NCI-H510A (cell line): Measurements from ENCODE around the gene TENT5C.
A peak's percentile ranks its signal among the peaks of the same experiment; 100 is the strongest.
"Not testable (repeated sequence)": the region's sequence is repeated elsewhere in the genome, so short reads cannot be mapped to it uniquely, and the experiment has no call there.

Experiments
- DNase-seq: peaks from one replicate; lab custom pipeline; 2025; lab: John Stamatoyannopoulos, UW

Gene TENT5C

GRCh38 chr1:117605774-117606648, at the start of gene TENT5C:
TSS of gene TENT5C (plus strand) at chr1:117606048. CDS start at chr1:117622869, 16,821 bp downstream.
- DNase-seq: peak; percentile 92

- no peak for DNase-seq
These were observed 49.5 kb upstream of the TENT5C start for GRCh38 chr1:117556341-117556740.

- no peak for DNase-seq
These were observed 48.9 kb upstream of the TENT5C start for GRCh38 chr1:117556976-117557375.

- DNase-seq: not testable (repeated sequence)
These were observed 47.4 kb upstream of the TENT5C start for GRCh38 chr1:117558451-117558850.

GRCh38 chr1:117559139-117559538, 46.7 kb upstream of the TENT5C start:
- no peak for DNase-seq

GRCh38 chr1:117559985-117560384, 45.9 kb upstream of the TENT5C start:
- no peak for DNase-seq

- no peak for DNase-seq
These were observed 44.8 kb upstream of the TENT5C start for GRCh38 chr1:117561071-117561470.

GRCh38 chr1:117561551-117561950, 44.3 kb upstream of the TENT5C start:
- DNase-seq: no peak

GRCh38 chr1:117562581-117563491, 43.0 kb upstream of the TENT5C start:
- no peak for DNase-seq

GRCh38 chr1:117563492-117563875, 42.4 kb upstream of the TENT5C start:
- DNase-seq: no peak

- DNase-seq: no peak
These were observed 41.4 kb upstream of the TENT5C start for GRCh38 chr1:117564227-117565075.

- DNase-seq: no peak
These were observed 40.7 kb upstream of the TENT5C start for GRCh38 chr1:117565076-117565556.

- no peak for DNase-seq
These were observed 39.9 kb upstream of the TENT5C start for GRCh38 chr1:117565745-117566455.

GRCh38 chr1:117566556-117566955, 39.3 kb upstream of the TENT5C start:
- no peak for DNase-seq

GRCh38 chr1:117567435-117567834, 38.4 kb upstream of the TENT5C start:
- DNase-seq: no peak

GRCh38 chr1:117567976-117568375, 37.9 kb upstream of the TENT5C start:
- no peak for DNase-seq

GRCh38 chr1:117568999-117569398, 36.8 kb upstream of the TENT5C start:
- no peak for DNase-seq

- no peak for DNase-seq
These were observed 36.0 kb upstream of the TENT5C start for GRCh38 chr1:117569856-117570255.

GRCh38 chr1:117570988-117571409, 34.8 kb upstream of the TENT5C start:
- peak; percentile 85 for DNase-seq

- no peak for DNase-seq
These were observed 34.4 kb upstream of the TENT5C start for GRCh38 chr1:117571496-117571895.

GRCh38 chr1:117572546-117572945, 33.3 kb upstream of the TENT5C start:
- DNase-seq: no peak
